Measurements from ENCODE around the gene NNT.

GRCh38 chr5:43570450-43571158 lies 32.4 kb upstream of the NNT start:
- TF ChIP-seq CTCF (IDR thresholded peaks at IDR 0.05): no peak
- TF ChIP-seq POLR2A (IDR thresholded peaks at IDR 0.05): no peak
- no peak for TF ChIP-seq POLR2AphosphoS5 (IDR thresholded peaks at IDR 0.05; ENCODE audit: insufficient read depth in 1 of 2, low read depth in 1 of 2)
